NAMALWA (cell line): ENCODE data around the gene ALKBH7.

Experiments
- DNase-seq: peaks from one replicate; pipeline ENCODE4 v3.0.0-alpha.2; 2015; ENCODE audit warnings: low spot score

ALKBH7 gene

DNA sequence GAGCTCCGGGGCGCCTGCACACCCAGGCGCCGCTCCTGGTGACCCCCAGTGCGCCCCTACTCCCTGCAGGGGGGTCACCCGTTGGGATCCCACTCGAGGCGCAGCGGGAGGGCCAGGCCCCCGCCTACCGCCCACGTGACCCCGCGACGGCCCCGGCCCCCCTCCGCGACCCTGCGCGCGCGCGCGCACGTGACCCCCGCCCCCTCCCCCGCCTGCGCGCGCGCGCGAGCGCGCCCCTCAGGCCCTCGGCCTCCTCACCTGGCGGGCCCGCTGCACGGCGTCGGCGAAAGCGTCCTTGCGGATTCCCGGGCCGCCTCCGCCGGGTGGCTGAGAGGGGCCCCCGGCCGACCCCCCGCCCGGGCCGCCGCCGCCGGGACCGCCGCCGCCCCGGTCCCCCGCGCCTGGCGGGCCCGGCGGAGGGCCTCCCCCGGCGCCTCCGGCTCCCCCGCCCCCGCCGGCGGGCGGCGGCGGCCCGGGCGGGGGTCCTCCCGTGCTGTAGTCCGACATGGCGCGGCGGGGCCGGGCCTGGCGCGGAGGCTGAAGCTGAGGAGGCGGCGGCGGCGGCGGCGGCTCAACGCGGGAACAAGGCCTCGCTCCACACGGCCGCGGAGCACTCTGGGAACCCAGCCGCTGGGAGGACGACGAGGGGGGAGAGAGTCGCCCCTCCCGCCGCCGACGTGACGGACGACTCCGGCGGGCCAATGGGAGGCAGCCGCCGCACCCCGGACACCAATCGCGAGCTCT, 51.8 kb downstream of the ALKBH7 start, which contains the start of gene KHSRP:
TSS of gene KHSRP (minus strand) at position 617 of the 744 bp plus-strand sequence. CDS start at position 507, 110 bp downstream.
- no peak for DNase-seq
